Retinal pigment epithelial cell (primary cell): ENCODE data around the gene ZNF385B.

ENCODE experiments used
- DNase-seq: peaks from one replicate; pipeline ENCODE4 v3.0.0-alpha.2; 2010; ENCODE audit warnings: low read depth
- H3K4me3 ChIP-seq: 2 replicates; pipeline ENCODE4 v1.5.1; 2011; ENCODE audit warnings: mild to moderate bottlenecking, low read length, control low read depth, moderate library complexity
- CTCF ChIP-seq: conservative IDR thresholded peaks from 2 replicates; pipeline ENCODE4 v1.5.1; 2011; ENCODE audit warnings: low read depth, low read length, control low read depth, inconsistent platforms

The ZNF385B gene

GRCh38 chr2:179726461-179727180 is 134.8 kb downstream of the ZNF385B start:
- no peak for DNase-seq
- no peak overlapping the region for H3K4me3 ChIP-seq
- TF ChIP-seq CTCF, result no peak

- H3K4me3 ChIP-seq, result no peak overlapping the region
- DNase-seq, result no peak
- TF ChIP-seq CTCF, result no peak
These were observed 137.0 kb downstream of the ZNF385B start for GRCh38 chr2:179724403-179724802.

GRCh38 chr2:179720173-179720772 is 141.1 kb downstream of the ZNF385B start:
- no peak overlapping the region for H3K4me3 ChIP-seq
- DNase-seq, result no peak
- no peak for TF ChIP-seq CTCF

- no peak for TF ChIP-seq CTCF
- no peak overlapping the region for H3K4me3 ChIP-seq
- DNase-seq, result no peak
These were observed 145.5 kb downstream of the ZNF385B start for GRCh38 chr2:179715871-179716270.

GRCh38 chr2:179715196-179715595 is 146.2 kb downstream of the ZNF385B start:
- no peak for TF ChIP-seq CTCF
- H3K4me3 ChIP-seq, result no peak overlapping the region
- DNase-seq, result no peak

GRCh38 chr2:179712825-179713224 is 148.6 kb downstream of the ZNF385B start:
- DNase-seq, result no peak
- no peak overlapping the region for H3K4me3 ChIP-seq
- no peak for TF ChIP-seq CTCF

GRCh38 chr2:179711375-179711774 is 150.0 kb downstream of the ZNF385B start:
- TF ChIP-seq CTCF, result no peak
- no peak overlapping the region for H3K4me3 ChIP-seq
- peak; percentile 29 for DNase-seq
